ENCODE results near the gene CDX1.
"Not testable (repeated sequence)": the region's sequence is repeated elsewhere in the genome, so short reads cannot be mapped to it uniquely, and the experiment has no call there.

The CDX1 gene

DNA sequence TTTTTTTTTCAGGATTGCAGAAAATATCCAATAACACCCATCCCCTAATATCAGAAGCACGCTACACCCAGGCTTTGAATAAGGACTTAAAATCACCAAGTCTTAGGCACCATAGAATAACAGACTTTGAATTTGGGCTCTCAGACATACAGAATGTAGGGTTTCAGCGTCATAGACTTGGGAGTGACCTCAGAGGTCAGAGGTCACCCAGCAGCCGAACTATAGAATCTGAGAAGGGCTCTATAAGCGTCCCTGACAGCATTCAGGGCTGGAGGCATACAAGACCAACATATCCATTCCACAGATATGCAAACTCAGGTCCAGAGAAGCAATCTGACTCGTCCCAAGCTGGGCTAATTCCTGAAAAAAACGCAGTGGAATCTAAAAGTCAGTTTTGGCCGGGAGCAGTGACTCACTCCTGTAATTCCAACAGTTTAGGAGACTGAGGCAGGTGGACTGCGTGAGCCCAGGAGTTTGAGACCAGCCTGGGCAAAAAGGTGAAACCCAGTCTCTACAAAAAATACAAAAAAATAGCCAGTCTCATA, 58.0 kb downstream of the CDX1 start:
- H3K4me3 ChIP-seq (ENCODE audit: low read depth, low read length), result no peak overlapping the region
- DNase-seq (ENCODE audit: low read depth), result no peak
- TF ChIP-seq, protein P1, sequence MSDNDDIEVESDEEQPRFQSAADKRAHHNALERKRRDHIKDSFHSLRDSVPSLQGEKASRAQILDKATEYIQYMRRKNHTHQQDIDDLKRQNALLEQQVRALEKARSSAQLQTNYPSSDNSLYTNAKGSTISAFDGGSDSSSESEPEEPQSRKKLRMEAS (IDR thresholded peaks at IDR 0.05; ENCODE audit: low read depth, low read length), result no peak
- TF ChIP-seq MYC (IDR thresholded peaks at IDR 0.05; ENCODE audit: low read depth, low read length) (no peak), POLR2A (IDR thresholded peaks at IDR 0.05; ENCODE audit: extremely low read depth, insufficient read length) (no peak)
- TF ChIP-seq, protein P2, sequence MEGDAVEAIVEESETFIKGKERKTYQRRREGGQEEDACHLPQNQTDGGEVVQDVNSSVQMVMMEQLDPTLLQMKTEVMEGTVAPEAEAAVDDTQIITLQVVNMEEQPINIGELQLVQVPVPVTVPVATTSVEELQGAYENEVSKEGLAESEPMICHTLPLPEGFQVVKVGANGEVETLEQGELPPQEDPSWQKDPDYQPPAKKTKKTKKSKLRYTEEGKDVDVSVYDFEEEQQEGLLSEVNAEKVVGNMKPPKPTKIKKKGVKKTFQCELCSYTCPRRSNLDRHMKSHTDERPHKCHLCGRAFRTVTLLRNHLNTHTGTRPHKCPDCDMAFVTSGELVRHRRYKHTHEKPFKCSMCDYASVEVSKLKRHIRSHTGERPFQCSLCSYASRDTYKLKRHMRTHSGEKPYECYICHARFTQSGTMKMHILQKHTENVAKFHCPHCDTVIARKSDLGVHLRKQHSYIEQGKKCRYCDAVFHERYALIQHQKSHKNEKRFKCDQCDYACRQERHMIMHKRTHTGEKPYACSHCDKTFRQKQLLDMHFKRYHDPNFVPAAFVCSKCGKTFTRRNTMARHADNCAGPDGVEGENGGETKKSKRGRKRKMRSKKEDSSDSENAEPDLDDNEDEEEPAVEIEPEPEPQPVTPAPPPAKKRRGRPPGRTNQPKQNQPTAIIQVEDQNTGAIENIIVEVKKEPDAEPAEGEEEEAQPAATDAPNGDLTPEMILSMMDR (IDR thresholded peaks at IDR 0.05; ENCODE audit: low read depth, low read length), result no peak

DNA sequence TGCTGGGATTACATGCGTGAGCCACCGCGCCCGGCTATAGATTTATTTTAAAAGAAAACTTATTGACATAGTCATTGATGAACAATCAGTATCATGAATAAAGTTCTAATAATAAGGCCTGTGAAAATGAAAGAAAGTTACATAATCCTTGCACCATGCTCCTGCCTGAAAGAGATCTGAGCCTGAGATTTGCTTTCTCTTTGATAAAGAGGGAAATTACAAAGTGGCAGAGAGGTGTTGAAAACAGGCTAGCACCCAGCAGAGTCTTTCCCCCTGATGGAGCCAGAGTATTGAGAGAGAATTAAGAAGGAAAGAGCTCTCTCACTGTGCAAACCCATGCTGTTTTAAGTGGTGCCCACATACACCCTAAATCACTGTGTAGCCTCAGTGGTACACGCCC, 60.5 kb downstream of the CDX1 start:
- DNase-seq (ENCODE audit: low read depth), result no peak
- TF ChIP-seq POLR2A (IDR thresholded peaks at IDR 0.05; ENCODE audit: extremely low read depth, insufficient read length) (no peak), MYC (IDR thresholded peaks at IDR 0.05; ENCODE audit: low read depth, low read length) (no peak)
- TF ChIP-seq, protein P1 (IDR thresholded peaks at IDR 0.05; ENCODE audit: low read depth, low read length), result no peak
- TF ChIP-seq, protein P2 (IDR thresholded peaks at IDR 0.05; ENCODE audit: low read depth, low read length), result no peak
- H3K4me3 ChIP-seq (ENCODE audit: low read depth, low read length), result no peak overlapping the region

DNA sequence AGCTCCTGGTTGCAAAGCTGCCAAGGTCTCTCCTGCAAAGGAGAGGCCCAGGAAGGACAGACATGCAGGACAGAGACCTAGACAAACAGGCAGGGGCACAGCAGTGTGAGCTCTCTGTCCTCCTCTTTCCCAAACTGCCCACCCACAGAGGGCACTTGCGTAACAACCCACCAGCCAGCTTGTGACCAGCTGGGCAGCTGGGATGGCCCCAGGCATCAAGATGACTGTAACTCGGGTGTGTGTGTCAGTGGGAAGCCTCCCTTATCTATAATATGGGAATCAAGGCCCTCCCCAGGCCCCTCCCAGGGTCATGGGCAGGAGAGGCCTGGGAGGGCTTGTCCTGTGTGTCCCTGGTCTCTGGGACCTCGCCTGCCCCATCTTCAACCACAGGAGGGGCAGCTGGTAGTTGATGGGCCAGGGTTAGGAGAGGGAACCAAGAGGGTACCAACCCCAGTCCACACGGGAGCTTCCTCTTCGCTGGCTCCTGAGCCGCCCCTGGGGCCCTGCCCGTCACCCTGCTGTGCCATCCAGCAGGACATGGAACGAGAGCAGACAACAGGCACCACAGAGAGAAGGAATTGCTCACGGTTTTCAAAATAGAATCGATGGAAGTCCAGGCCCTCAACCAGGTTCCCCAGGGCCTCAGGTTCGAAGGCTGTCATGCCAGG, 61.2 kb downstream of the CDX1 start:
- no peak overlapping the region for H3K4me3 ChIP-seq (ENCODE audit: low read depth, low read length)
- TF ChIP-seq MYC (IDR thresholded peaks at IDR 0.05; ENCODE audit: low read depth, low read length) (no peak), POLR2A (IDR thresholded peaks at IDR 0.05; ENCODE audit: extremely low read depth, insufficient read length) (no peak)
- TF ChIP-seq, protein P1 (IDR thresholded peaks at IDR 0.05; ENCODE audit: low read depth, low read length), result no peak
- TF ChIP-seq, protein P2 (IDR thresholded peaks at IDR 0.05; ENCODE audit: low read depth, low read length), result no peak
- peak; percentile 28 for DNase-seq (ENCODE audit: low read depth)

DNA sequence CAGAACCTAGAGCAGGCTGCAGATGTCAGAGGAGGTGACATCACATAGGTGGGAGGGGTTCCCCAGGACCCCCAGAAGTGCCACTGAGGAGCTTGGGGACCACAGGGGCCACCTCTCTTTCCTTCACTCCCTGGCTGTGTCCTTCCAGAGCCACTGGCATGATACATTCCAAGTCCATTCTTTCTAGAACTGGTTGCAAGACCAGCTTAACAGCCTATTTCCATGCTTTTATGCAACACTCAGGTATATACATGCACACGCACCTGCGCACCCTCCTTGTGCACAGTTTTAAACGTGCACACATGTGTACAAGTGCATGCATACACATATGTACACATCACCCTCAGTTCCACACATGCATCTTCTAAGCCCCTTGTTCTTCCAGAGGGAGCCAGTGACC, 63.0 kb downstream of the CDX1 start:
- TF ChIP-seq, protein P1 (IDR thresholded peaks at IDR 0.05; ENCODE audit: low read depth, low read length), result no peak
- TF ChIP-seq, protein P2 (IDR thresholded peaks at IDR 0.05; ENCODE audit: low read depth, low read length), result no peak
- TF ChIP-seq POLR2A (IDR thresholded peaks at IDR 0.05; ENCODE audit: extremely low read depth, insufficient read length) (no peak), MYC (IDR thresholded peaks at IDR 0.05; ENCODE audit: low read depth, low read length) (no peak)
- no peak overlapping the region for H3K4me3 ChIP-seq (ENCODE audit: low read depth, low read length)
- no peak for DNase-seq (ENCODE audit: low read depth)

DNA sequence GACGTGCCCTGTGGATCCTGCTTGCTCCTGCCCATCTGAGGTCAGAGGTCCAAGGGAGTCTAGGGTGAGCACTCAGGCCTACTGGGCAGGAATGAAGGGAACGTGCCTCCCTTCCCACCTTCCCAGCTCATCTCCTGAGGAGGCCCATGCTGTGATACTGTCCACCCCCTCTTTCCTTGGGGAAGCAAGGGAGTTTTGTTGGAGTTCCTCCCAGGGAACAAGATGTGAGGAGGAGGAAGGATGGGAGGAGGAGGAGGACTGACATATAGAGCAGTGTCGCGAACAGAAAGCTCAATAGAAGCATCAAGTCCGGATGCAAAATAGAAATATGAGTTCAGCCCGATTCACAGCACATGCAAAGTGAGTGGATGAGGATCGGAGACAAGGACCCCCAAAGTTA, 64.3 kb downstream of the CDX1 start:
- H3K4me3 ChIP-seq (ENCODE audit: low read depth, low read length), result no peak overlapping the region
- no peak for DNase-seq (ENCODE audit: low read depth)
- TF ChIP-seq, protein P1 (IDR thresholded peaks at IDR 0.05; ENCODE audit: low read depth, low read length), result no peak
- TF ChIP-seq POLR2A (IDR thresholded peaks at IDR 0.05; ENCODE audit: extremely low read depth, insufficient read length), result no peak

DNA sequence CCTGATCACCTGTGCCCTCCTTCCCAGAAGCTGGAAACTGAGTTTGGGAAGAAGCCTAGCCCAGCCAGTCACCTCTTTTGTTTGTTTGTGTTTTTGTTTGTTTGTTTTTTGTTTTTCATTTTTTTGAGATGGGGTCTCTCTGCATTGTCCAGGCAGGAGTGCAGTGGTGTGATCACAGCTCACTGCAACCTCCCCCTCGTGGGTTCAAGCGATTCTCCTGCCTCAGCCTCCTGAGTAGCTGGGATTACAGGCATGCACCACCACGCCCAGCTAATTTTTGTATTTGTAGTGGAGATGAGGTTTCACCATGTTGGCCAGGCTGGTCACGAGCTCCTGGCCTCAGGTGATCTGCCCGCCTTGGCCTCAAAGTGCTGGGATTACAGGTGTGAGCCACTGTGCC, 67.1 kb downstream of the CDX1 start:
- DNase-seq (ENCODE audit: low read depth); H3K4me3 ChIP-seq (ENCODE audit: low read depth, low read length): not testable (repeated sequence)

All from NB4 (cell line).